Mesodermal cell (in vitro differentiated cells): ENCODE data around the gene KRTAP5-9.
"Not testable (repeated sequence)": the region's sequence is repeated elsewhere in the genome, so short reads cannot be mapped to it uniquely, and the experiment has no call there.

Source experiments
- H3K27ac ChIP-seq: 2 replicates; pipeline ENCODE4 v1.7.0; 2013; ENCODE audit warnings: mild to moderate bottlenecking, low read depth, low read length, moderate library complexity; ENCODE audit not compliant: severe bottlenecking
- H3K36me3 ChIP-seq: 2 replicates; pipeline ENCODE4 v1.7.1; 2013; ENCODE audit warnings: mild to moderate bottlenecking, low read length, moderate library complexity; ENCODE audit not compliant: control insufficient read depth, insufficient read depth
- H3K4me1 ChIP-seq: one replicate; pipeline ENCODE4 v1.7.1; 2013; ENCODE audit warnings: mild to moderate bottlenecking, low read length; ENCODE audit not compliant: insufficient read depth, control insufficient read depth, poor library complexity, severe bottlenecking
- H3K4me3 ChIP-seq: 2 replicates; pipeline ENCODE4 v1.7.0; 2013; ENCODE audit warnings: low read length, control low read depth, mild to moderate bottlenecking; ENCODE audit not compliant: insufficient read depth, poor library complexity, severe bottlenecking; ENCODE audit errors: extremely low read depth
- H3K9me3 ChIP-seq: 2 replicates; pipeline ENCODE4 v1.7.1; 2013; ENCODE audit warnings: mild to moderate bottlenecking, low read length, moderate library complexity; ENCODE audit not compliant: control insufficient read depth
- WGBS, 2 experiments: methylation state at CpG; one replicate each; pipeline ENCODE4 v1.1.5; 2013; ENCODE audit warnings: missing lambda C conversion rate in 2 of 2; ENCODE audit not compliant: insufficient coverage in 2 of 2; 5-methylcytosine and 5-hydroxymethylcytosine counted together

Gene KRTAP5-9

DNA sequence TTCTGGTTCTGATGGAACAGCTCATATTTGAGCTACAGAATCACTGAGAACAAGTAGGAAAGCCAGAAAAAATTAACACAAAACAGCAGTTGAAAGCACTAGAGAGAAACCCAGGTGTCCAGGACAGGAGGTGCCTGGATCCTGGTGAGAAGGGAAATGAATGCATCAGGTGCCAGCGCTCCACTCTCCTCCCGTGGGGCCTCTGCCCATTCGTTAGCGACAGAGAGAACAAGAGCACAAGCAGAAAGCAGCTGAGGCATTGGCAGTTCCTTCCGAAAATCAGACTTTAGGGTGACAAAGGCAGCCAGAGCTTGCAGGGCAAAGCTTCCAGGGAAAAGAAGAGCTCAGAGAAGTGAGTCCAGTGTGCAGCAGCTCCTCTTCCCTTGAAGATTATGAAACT, 41.1 kb upstream of the KRTAP5-9 start:
- Histone ChIP-seq H3K36me3 (peaks cover 9% of the 10 kb centered on the region), H3K4me3 (no peak overlapping the region), H3K9me3 (peaks cover 23% of the 10 kb centered on the region), H3K27ac (no peak overlapping the region), H3K4me1 (peaks cover 5% of the 10 kb centered on the region)
- WGBS, 2 experiments: 98 to 100% methylated on average over 5 of the region's 5 CpGs

DNA sequence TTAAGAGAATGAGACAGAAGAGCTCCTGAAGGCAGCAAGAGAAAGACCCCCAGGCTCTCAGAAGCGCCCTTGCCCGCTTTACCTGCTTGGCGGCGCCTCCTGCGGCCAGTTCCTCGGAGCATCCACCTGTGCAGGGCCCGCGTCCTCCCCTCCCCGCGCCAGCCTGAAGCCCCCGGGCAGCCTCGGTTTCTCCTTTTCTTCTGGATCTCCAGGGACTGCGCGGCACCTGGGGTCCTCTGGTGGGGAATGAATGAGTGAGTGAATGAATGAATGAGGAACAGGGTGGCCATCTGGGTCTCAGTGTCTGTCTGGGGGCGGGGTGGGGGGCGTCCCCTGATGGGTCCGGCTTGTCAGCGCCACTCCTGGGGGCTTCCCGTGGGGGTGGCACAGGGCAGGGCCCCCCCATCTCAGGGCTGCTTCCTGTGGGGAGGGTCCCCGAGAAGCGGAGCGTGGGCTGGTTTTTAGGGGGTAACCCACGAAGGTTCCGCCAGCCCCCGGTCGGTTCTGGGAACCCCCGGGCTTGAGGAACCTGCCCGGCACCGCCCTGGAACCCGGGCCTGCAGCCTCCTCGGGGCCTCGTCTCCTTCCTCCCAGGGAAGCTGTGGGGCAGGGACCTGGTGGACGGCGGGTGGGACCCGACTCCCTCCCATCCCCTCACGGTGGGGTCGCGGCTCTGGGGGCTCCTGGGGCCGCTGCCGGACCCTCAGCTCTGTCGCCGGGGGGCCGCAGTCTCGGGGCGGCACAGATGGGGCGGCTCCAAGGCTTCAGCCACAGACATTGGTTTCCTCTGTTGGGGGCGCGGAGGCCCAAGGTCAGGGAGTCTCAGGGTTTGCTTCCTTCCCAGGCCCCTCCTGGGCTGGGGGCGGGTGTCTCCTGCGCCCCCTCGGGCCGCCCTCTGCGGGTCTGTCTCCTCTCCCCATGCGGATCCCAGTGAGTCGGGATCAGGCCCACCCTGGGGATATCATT, 29.4 kb upstream of the KRTAP5-9 start:
- no peaks in the 10 kb centered on the region for H3K4me1 ChIP-seq
- 95 to 98% methylated on average over 36 to 50 of the region's 55 CpGs for WGBS, 2 experiments
- no peak overlapping the region for H3K4me3 ChIP-seq
- no peak overlapping the region for H3K27ac ChIP-seq
- no peaks in the 10 kb centered on the region for H3K36me3 ChIP-seq
- no peaks in the 10 kb centered on the region for H3K9me3 ChIP-seq

DNA sequence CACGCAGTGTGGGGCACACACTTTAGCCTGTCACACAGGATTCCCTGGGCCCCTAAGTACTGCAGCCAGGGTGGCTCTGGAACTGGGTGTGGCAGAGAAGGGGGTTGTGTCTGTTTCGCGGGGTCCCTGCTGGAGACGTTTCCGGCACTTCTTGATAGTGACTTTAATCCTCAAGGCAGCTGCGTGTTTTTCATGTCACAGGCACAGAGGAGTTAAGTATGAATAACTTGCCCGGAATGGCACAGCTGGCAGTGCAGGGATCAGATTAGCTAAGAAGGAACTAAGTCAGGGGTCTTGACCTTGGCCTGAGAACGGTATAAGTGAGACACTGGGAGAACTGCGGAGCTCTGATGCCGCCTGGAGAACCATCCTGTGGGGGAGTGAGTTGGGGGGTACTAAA, 28.7 kb upstream of the KRTAP5-9 start:
- Histone ChIP-seq H3K9me3 (no peaks in the 10 kb centered on the region), H3K4me1 (no peaks in the 10 kb centered on the region), H3K27ac (no peak overlapping the region), H3K36me3 (no peaks in the 10 kb centered on the region), H3K4me3 (no peak overlapping the region)
- 88 to 93% methylated on average over 9 to 10 of the region's 10 CpGs for WGBS, 2 experiments

DNA sequence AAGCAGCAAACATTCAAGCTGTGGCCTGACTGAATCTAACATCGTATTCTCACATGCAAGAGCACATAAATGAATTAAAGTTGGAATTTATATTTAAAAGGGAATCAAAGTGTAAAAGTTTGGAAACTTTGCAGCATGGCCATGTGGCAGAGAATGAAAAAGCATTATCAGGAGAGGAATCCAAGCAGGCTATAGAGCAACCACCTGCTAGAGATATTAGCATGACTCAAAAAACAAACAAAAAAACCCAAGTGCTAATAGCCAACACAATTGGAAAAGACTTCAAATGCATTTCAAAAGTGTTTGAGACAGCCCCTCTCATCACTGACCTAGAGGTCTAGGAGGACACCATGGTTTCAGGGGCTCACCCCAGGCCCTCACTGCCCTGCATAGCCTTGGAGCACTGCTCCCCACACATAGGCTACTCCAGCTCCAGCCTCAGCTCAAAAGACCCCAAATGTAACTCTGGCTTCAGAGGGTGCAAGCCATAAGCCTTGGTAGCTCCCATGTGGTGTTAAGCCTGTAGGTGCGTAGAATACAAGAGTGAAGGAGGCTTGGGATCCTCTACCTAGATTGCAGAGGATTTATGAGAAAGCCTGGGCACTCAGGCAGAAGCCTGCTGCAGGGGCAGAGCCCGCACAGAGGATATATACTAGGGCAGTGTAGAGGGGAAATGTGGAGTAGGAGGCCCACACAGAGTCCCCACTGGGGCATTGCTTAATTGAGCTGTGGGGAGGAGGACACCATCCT, 22.9 kb upstream of the KRTAP5-9 start:
- Histone ChIP-seq H3K9me3 (no peaks in the 10 kb centered on the region), H3K36me3 (no peaks in the 10 kb centered on the region), H3K27ac (no peak overlapping the region), H3K4me1 (no peaks in the 10 kb centered on the region), H3K4me3 (no peak overlapping the region)
- WGBS, 2 experiments: 50 to 79% methylated on average over 2 of the region's 3 CpGs

DNA sequence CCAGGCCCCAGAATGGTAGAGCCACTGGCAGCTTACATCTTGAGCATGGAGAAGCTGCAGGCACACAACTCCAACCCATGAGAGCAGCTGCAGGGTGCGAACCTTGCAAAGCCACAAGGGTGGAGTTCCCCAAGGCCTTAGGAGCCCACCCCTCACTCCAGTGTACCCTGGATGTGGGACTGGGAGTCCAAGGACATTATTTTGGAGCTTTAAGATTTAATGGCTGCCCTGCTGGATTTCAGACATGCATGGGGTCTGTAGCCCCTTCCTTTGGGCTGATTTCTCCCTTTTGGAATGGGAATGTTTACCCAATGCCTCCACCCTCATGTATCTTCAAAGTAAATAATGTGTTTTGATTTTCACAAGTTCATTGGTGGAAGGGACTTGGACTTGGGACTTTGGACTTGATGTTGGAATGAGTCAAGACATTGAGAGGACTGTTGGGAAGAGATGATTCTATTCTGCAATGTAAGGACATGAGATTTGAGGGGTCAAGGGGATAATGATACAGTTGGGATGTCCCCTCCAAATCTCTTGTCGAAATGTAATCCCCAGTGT, 22.2 kb upstream of the KRTAP5-9 start:
- no peaks in the 10 kb centered on the region for H3K9me3 ChIP-seq
- H3K4me3 ChIP-seq: no peak overlapping the region
- no peak overlapping the region for H3K27ac ChIP-seq
- no peaks in the 10 kb centered on the region for H3K36me3 ChIP-seq
- WGBS, 2 experiments: 66 to 92% methylated on average over 1 to 2 of the region's 2 CpGs
- H3K4me1 ChIP-seq: no peaks in the 10 kb centered on the region

DNA sequence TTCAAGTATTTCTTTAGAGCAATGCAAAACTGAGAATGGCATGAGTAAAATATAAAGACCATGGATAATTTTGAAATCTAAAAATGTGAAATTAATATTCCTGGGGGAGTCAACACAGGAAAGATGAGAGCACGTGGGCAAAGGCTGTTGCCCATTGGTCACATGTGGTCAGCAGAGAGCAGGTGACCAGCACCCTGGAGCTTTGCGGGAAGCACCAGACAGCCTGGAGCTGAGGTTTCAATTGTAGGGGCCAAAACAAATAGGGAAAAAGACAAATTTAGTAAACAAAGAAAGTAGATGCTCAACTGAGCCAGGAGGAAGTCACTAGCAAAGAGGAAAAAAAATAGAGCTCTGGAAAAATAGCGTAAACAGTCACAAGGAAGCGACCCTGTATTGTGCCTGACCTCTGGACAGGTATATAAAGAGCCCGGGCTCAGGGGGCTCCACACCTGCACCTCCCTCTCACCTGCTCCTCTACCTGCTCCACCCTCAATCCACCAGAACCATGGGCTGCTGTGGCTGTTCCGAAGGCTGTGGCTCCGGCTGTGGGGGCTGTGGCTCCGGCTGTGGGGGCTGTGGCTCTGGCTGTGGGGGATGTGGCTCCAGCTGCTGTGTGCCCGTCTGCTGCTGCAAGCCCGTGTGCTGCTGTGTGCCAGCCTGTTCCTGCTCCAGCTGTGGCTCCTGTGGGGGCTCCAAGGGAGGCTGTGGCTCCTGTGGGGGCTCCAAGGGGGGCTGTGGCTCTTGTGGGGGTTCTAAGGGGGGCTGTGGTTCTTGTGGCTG, 21.2 kb upstream of the KRTAP5-9 start, which contains the start of gene KRTAP5-7:
TSS of gene KRTAP5-7 (plus strand) at position 472 of the 780 bp plus-strand sequence. CDS start at position 506, 34 bp downstream.
- not testable (repeated sequence) for H3K4me3 ChIP-seq, H3K4me1 ChIP-seq, H3K27ac ChIP-seq, H3K36me3 ChIP-seq, H3K9me3 ChIP-seq
- 69 to 76% methylated on average over 4 to 5 of the region's 10 CpGs for WGBS, 2 experiments

DNA sequence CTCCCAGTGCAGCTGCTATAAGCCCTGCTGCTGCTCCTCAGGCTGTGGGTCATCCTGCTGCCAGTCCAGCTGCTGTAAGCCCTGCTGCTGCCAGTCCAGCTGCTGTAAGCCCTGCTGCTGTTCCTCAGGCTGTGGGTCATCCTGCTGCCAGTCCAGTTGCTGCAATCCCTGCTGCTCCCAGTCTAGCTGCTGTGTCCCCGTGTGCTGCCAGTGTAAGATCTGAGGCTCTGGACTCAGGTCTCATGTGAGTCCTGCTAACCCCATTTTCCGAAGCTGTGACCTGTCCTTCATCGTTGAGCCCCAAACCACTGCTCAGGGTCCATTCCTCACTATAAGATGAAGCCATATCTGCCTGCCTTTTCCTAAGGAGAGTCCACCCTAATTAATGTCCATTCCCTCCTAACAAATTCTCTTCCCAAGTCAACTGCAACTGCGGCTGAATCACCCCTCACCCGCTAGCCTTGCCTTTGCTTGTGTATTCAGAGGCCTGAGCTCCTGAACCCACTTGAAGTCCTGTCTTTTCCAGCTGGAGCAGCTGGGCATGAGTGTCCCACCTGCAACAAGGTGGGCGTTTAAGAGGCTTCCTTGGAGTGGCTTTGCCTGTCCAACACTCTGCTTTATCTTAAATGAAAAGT, 20.5 kb upstream of the KRTAP5-9 start:
- Histone ChIP-seq H3K4me3 (no peak overlapping the region), H3K4me1 (no peaks in the 10 kb centered on the region), H3K27ac (no peak overlapping the region), H3K36me3 (no peaks in the 10 kb centered on the region), H3K9me3 (no peaks in the 10 kb centered on the region)
- 93 to 95% methylated on average over 6 of the region's 6 CpGs for WGBS, 2 experiments

DNA sequence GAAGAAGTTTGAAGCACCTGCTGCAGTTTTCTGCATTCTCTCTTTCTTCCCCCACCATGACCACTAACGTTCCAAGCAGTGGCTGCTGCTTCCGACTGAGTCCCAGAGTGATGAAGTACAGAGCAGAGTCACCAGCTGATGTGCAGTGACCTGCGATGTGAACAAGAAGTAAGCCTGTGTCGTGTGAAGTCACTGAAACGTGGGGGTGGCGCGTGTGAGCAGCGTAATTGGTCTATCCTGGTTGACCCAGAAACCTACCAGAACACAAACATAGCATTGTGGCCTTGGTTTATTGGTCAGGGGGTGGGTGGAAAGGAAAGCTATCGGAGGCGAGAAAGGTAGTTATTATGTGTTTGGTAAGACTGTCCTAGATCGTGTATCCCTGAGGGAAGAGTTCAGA, 17.6 kb upstream of the KRTAP5-9 start:
- Histone ChIP-seq H3K9me3 (no peaks in the 10 kb centered on the region), H3K4me1 (no peaks in the 10 kb centered on the region), H3K4me3 (no peak overlapping the region), H3K36me3 (no peaks in the 10 kb centered on the region), H3K27ac (no peak overlapping the region)
- WGBS, 2 experiments: 93 to 99% methylated on average over 6 to 7 of the region's 11 CpGs

DNA sequence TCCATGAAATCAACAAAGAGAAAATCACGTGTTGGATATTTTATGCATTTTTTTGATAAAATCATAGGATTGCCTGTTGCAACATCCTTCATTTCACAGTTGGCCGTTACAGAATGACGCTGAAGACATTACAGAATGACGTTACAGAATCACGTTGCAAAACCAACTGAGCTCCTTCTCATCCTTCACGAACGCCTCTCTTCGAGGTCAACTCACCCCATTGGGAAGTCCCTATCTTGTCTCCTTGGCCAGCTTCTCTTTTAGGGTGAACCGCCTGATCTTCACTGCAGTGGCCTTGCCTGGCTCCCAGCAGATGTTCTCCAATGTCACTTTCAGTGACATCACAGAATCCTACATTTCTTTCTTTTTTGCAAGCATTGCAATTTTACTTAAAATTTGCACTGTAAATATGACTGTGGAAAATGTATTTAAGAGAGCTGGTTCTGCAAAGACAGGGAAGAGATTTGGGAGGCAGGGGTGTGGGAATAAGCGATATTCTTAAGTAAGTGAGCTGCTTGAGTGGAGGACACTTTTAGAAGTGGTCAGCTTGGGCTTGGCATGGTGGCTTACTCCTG, 16.1 kb upstream of the KRTAP5-9 start:
- 83 to 86% methylated on average over 10 of the region's 10 CpGs for WGBS, 2 experiments
- no peaks in the 10 kb centered on the region for H3K4me1 ChIP-seq
- no peaks in the 10 kb centered on the region for H3K36me3 ChIP-seq
- H3K4me3 ChIP-seq: no peak overlapping the region
- H3K9me3 ChIP-seq: no peaks in the 10 kb centered on the region
- H3K27ac ChIP-seq: no peak overlapping the region
